Fibroblast of villous mesenchyme (primary cell): Measurements from ENCODE around the gene NMNAT2. TPM values are rescaled to one million over a fixed set of nuclear protein-coding genes. Genes with fewer than 3 reads are reported as not detected.

ENCODE experiments used
- DNase-seq: peaks from one replicate; pipeline ENCODE4 v3.0.0-alpha.2; 2010; ENCODE audit warnings: low read depth
- H3K4me3 ChIP-seq: 2 replicates; pipeline ENCODE4 v1.5.1; 2011; ENCODE audit warnings: low read depth, mild to moderate bottlenecking, low read length
- total RNA-seq: library from RNA; depleted of rRNA; stranded (reverse); fragments of >200 nt; gene quantifications from 2 replicates; pipeline ENCODE4 v1.2.3, GENCODE V29; 2012
- TF ChIP-seq, protein P1 (sequence below): IDR thresholded peaks from 2 replicates; pipeline ENCODE4 v1.5.1; 2012; ENCODE audit warnings: low read depth, mild to moderate bottlenecking, low read length; ENCODE audit not compliant: insufficient read depth

The NMNAT2 gene
- total RNA-seq, 1 donor = 3.9 TPM

DNA sequence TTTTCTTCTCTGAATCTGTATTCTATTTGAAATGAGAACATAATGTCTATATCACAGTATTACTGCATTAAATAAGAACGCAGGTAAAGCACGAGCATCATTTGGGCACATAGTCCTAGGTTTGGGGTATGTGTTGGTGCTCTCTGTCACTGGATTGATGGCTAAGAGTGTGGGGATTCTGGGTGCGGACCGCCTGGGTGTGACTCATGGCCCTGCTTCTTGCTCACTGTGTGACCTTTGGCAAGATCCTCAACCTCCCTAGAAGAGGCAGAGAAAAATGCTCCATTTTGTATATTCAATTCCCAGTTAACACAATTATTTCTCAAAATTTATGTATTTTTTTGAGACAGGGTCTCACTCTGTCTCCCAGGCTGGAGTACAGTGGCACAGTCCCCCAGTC lies 132.4 kb downstream of the NMNAT2 start:
- TF ChIP-seq, protein P1, sequence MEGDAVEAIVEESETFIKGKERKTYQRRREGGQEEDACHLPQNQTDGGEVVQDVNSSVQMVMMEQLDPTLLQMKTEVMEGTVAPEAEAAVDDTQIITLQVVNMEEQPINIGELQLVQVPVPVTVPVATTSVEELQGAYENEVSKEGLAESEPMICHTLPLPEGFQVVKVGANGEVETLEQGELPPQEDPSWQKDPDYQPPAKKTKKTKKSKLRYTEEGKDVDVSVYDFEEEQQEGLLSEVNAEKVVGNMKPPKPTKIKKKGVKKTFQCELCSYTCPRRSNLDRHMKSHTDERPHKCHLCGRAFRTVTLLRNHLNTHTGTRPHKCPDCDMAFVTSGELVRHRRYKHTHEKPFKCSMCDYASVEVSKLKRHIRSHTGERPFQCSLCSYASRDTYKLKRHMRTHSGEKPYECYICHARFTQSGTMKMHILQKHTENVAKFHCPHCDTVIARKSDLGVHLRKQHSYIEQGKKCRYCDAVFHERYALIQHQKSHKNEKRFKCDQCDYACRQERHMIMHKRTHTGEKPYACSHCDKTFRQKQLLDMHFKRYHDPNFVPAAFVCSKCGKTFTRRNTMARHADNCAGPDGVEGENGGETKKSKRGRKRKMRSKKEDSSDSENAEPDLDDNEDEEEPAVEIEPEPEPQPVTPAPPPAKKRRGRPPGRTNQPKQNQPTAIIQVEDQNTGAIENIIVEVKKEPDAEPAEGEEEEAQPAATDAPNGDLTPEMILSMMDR = no peak
- no peak for DNase-seq
- no peak overlapping the region for H3K4me3 ChIP-seq

DNA sequence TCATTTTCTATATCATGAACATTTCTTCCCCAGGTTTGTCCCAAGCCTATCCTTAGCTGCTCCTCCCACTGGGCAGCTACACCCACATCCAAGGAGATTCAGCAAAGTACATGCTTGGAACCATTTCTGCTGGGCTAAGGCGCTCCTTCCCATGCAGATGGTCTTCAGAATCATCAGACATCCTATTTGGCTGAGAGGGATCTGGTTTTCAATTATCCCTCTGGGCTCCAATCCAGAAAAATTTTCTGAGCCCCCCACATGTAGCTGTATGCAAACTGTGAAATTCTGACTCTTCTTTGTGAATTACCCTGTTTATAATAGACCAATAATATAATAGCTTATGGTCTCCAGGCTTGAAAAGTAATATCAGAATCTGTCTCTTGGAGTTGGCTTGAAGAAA lies 132.9 kb downstream of the NMNAT2 start:
- TF ChIP-seq, protein P1 = no peak
- no peak for DNase-seq
- no peak overlapping the region for H3K4me3 ChIP-seq

DNA sequence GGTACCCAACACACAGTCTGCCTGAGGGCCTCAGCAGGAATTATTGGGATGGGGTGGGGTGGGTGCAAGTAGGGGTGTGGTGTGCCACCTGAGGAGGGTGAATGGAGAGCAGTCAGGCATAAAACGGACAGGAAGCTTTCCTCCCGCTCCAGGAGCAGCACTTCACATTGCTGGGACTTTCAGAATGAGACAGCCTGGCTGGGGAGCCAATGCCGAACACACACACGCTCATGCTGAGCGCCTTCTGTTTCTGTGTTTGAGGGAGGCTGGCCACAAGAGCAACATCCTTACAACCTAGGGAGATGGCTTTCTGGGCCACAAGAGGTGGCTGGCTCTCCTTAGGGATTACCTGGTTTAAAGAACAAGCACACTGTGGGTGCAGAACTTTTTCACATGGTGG lies 134.1 kb downstream of the NMNAT2 start:
- TF ChIP-seq, protein P1 = no peak

GRCh38 chr1:183283286-183283685 lies 134.9 kb downstream of the NMNAT2 start:
- DNase-seq = no peak
- no peak overlapping the region for H3K4me3 ChIP-seq
- TF ChIP-seq, protein P1 = no peak

More for the DNA sequence above, 134.1 kb downstream of the NMNAT2 start:
- H3K4me3 ChIP-seq = no peak overlapping the region
- DNase-seq = no peak

GRCh38 chr1:183282101-183282855 lies 135.9 kb downstream of the NMNAT2 start:
- H3K4me3 ChIP-seq = no peak overlapping the region
- no peak for DNase-seq
- TF ChIP-seq, protein P1 = no peak

DNA sequence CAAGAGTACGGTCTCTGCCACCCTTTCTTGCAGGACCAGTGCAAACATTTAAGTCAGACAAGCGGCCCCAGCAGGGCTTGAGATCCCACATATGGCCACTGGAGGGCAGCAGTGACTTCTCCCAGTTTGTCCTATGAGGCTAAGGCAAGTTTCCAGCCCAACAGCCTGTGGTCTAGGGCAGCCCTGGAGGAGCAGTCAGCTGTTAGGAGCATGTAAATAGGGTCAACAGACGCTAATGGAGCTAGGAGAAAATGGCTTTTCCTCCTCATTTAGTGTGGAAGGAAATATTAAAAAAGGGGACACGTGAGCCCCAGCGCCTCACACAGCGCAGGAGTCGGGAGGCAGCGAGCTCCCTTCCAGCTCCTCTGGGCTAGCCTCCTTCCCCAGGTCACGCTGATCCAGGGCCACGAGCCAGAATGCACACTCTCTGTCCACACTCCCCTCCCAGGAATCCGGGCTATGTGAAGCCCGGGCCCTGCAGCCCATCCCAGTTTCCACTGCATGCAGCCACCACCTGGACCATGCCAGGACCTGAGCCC lies 136.6 kb downstream of the NMNAT2 start:
- peak; percentile 95 for DNase-seq
- TF ChIP-seq, protein P1 = peak; percentile 93
- H3K4me3 ChIP-seq = no peak overlapping the region
